GM18861 (cell line): ENCODE data around the gene PRRT1.
"Not testable (repeated sequence)": the region's sequence is repeated elsewhere in the genome, so short reads cannot be mapped to it uniquely, and the experiment has no call there.

Source experiments
- ATAC-seq: cut with Tn5 transposase; IDR thresholded peaks from one replicate; pipeline ENCODE4 v1.9.1; 2021; ENCODE audit not compliant: unreplicated experiment

Gene PRRT1

DNA sequence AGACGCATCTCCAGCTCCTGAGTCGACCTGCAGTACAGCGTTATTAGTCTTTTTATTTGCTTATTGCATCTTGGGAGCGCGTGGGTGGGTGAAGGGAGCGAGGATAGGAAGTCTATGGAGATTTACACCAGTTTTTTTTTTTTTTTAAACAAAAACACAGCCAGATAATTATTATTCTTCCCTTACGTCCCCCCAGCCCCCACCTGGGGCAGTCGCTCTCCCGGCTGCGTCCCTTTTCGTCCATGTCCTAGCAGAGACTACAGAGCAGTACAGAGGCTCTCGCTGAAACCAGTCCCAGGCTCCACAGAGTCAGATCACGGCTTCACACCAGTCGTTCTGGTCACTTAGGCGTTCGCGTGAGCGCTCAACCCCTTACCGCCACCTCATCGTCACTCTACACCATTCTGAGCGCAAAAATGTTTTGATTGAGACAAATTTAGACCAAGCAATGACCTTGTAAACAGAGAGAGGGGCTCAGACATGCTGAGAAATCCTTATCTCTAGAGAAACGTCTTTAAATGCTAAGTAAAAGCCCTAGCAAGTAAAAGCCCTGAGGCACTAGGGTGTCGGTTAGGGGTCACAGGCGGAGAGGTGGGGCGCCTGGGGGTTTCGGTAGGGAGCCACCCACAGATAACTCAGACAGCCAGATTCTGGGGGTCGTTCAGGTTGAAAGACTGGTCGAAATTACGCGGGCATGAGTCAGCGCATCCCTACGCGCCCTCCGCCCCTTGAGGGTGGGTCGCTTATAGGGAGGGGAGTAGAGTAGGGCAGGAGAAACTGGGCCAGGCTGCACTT is 1.2 kb upstream of the PRRT1 start:
- no peak for ATAC-seq

DNA sequence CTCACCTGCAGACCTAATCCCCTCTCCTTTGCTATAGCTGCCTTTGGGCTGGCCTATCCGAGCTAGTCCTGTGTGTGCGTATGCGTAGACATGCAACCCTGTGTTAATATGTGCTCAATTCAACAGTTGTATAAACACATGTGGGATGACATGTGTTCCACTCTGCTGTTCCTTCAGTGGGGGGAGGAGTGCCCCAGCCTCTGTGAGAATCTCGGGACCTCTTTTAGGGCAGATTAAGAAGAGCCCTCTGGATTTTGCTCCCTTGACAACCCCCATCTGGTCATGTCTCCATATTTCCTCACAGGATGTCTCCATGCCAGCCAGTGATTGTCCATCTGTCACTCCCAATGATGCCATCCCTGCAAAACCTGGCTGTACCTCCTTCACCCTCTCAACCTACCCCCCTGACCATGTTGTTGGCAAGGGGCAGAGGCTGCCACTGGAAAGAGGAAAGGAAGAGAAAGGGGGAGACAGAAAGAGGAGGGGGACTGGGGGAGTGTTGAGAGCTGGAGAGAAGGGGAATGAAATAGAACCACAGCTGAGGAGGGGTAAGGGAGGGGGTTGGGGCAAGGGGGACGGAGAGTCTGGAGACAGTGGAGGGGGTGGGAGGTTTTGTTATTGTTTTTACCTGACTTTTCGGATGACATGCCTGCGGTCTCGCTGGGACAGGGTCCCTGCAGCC is 417 bp downstream of the PRRT1 start:
- ATAC-seq: no peak

DNA sequence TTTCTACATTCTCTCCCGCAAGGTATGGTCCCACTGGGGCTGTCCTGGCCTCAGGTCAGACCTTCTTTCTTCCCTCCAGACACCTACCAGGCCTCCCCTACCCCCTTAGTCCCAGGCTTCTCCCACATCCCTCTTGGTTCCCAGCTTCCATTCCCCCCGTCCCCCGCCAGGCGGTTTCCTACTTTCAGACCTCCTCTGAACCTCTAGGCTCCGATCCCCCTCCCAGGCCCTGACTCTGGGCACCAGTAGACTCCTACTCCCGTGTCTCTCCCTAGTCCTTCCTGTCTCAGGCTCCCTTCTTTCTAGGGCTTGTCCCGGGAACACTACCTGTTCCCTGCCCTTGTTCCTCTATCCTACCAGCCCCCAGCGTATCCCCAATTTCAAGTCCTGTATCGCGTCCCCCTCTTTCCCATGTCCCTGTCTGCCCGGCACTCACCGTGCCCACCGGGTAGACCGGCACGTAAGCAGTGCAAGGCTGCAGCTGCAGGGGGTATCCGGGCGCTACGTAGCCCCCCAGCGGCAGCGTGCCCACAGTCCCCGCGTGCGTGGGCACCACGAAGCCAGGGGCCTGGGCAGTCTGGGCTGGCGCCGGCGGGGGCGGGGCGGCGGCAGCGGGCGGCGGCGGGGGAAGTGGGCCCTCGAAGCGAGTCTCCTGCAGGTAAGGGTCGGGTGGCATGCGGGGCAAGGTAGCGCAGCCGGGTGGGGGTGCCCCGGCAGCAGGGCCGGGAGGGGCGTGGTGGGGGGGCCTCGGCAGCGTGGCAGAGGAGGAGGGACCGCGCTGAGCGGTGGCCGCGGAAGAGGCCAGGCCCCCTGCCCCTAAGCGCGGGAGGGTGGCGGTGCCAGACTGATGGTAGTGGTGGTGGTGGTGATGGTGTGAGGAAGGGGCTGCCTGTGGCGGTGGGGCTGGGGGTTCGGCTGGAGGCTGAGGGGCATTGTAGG is 1.5 kb downstream of the PRRT1 start:
- ATAC-seq: no peak

DNA sequence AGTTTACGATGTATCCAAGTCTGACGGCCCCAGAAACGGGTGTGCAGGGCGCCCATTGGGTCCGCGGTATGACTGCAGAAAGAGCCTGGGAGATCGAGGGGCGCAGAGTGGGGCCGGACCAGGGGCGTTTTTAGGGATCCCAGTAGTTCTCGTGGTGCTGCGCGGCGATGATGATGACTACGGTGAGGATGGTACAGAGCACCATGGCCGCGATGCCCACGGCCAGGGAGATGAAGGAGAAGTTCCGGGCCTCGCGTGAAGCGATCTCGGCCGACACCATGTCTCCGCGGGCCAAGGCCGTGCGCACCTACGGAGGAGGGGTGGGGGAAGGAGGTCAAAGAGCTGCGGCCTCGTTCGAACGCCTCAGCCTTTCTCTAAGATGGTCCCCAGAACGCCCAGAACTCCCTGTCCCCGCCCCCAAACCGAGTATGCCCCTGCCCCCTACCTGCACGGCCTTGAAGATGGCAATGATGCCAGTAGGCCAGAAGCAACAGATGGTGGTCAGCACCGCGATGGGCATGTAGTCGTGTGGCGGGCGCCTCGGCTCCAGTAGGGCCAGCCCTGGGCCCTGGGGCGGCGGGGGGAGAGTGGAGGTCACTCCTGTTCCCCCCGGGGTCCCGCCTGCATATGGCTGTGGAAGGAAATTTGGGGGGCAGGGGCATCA is 2.5 kb downstream of the PRRT1 start:
- ATAC-seq: no peak

DNA sequence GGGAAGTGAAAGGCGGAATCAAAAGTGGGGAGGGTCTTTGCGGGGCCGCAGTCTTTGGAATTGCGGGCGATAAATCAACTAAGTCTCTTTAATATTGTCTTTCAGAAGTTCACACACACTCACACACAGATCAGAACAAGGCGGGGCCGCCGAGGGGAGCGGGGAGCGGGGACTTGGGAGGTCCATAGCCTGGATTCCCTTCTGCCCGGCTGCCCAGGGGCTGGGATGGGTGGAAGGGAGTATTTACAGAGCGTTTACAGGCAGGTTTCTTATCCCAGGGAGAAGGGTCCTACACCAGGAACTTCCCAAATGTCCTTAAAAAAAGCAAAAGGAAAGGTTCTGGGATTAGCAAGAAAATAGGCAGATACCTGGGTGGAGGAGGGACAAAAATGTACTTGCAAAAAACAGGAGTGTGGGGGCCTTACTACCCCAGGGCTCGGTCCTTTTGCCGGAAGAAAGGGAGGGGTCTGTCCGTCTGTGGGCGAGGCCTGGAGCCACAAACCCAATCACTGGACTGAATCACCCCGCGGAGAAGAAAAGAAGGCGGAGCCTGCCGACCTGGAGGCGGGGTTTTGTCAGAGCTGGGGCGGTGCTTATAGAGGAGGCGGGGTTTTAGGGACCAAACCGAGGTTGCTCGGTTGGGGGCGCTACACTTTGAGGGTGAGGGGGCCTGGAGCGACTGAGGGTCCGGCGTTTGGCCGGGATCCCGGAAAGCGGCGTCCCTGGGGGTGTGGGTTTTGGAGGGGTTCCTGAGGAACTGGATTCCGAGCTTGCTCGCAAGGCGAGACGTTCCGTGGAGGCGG is 3.2 kb downstream of the PRRT1 start:
- no peak for ATAC-seq

DNA sequence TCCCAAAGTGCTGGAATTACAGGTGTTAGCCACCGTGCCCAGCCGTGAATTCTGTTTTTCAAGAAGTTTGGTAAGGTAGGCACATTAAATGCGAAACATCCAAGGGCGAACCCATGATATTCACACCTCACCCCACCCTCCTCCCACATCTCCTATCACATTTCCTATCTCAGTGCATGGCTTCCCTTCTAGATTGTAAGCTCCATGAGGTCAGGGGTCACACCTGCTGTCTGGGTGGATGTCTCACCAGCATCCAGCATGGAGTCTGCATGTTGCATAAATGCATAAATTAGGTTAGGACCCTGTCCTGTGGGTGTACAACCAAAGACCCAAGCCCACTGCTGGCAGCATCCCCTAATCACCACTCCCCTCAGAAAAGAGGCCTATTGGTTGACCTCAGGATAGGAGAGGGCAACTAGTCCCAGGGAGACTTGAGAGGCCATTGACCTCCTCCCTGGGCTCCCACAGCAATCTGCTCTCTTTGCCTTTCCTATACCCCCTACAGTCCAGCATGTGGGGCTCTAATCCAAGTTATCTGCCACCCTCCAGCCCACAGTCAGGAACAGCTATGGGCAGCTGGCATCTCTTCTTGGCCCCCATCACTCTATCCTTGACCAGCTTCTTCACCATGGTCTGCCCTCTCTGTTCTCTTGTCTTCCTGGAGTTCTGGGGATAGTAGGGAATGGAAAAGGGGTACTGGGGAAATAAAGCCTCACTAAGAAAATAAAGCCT is 4.2 kb downstream of the PRRT1 start:
- ATAC-seq: no peak

DNA sequence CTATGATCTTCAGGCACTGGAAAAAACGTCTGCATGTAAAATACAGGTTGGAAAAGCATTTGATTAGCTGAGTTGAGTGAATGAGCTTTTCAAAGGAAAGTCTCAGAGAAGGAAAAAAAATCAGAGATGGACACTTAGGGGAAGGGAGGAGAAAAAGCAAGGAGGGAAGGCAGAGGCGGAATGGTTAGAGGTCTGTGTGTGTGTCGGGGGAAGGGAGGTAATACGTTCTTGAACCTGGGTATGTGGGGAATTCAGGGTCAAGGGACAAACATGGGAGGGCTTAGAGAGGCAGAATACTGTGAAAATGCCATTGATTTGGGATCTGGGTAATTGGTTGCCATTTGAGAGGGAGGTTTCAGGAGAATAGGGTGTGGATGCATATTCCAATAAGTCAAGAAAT is 5.1 kb downstream of the PRRT1 start:
- ATAC-seq: no peak

DNA sequence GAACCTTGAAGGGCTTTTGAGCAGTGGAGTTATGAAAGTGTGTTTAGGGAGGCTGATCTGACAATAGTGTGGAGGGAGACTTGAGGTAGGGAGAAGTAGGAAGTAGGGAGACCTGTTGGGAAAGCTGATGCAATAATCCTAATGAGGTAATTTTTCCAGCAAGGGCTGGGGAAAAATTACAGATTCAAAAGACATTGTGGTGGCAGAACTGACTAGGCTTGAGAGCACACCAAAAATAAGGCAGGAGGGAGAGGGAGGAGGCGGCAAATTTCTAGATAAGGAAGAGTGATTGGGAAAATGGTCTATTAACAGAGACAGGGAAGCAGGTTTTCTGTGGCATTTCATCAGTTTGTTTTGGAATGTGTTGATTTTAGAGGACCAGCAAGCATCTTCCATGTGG is 5.5 kb downstream of the PRRT1 start:
- no peak for ATAC-seq

DNA sequence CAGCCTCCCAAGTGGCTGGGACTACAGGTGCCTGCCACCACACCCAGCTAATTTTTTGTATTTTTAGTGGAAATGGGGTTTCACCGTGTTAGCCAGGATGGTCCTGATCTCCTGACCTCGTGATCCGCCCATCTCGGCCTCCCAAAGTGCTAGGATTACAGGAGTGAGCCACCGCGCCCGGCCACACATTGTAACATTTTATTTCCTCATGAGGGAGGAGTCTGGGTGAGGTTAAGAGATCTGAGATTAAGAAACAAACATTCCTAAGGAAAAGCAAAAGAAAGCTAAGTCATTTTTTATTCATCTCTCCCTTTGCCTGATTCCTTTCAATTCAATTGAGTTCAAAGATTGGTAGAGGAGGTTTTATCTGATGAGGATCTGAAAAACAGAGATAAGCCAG is 7.5 kb downstream of the PRRT1 start:
- not testable (repeated sequence) for ATAC-seq

DNA sequence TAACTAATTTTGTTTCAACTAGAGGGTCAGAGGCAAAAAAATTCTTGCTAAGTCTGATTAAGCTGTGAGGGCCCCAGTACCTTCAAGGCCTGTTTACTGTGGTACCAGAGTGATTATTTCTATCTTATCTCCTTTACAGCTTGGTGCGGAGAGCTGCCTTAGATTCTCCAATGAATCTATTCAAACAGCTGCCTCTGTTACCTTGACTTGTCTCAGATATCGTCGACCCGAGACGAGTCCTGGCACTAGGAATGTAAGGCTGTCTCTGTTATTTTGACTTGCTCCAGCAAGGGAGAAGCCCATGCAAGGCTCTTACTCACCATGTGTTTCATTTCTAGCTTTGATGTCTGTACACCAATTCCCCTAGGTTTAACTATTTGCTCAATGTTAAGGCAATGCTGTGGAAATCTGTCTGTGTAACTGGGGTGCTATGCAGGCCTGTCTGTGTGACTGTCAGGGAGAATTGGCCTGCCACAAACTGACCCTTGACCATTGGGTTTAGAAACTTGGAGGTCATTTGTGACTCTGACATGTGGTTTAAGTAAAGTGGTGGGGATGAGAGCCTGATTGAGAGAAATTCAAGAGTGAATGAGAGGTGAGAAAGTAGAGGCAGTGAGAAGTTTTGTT is 11.2 kb downstream of the PRRT1 start:
- no peak for ATAC-seq

DNA sequence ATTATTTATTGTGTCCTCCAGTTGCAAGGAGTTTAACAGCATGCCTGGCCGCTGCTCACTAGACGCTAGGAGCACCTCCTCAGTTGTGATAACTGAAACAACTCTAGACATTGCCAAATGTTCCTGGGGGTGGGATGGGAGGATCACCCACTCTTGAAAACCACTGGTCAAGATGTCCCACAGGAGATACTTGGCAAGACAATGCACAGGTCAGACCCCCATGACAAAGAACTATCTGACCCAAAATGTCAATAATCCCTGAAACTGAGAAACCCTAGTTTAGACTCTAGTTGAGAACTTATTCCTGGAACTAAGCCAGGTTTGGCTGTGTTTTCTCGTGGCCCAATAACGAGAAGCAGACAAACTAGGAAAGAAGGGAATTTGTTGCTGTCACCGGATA is 12.1 kb downstream of the PRRT1 start:
- no peak for ATAC-seq

DNA sequence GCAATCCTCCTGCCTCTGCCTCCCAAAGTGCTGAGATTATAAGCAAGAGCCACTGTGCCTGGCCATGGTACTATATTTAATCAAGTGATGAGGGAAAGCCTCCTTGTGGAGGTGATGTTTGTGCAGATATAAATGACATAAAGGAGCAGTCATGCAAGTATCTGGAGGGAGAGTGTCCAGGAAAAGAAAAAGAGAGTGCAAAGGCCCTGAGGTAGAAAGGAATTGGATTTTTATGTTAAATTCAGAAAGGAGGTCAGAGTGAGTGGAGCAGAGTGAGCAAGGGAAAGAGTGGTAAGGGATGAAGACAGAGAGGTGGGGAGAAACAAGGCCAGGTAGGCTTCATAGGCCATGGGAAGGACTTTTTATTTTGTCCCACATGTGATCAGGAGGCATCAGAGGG is 14.3 kb downstream of the PRRT1 start:
- no peak for ATAC-seq

DNA sequence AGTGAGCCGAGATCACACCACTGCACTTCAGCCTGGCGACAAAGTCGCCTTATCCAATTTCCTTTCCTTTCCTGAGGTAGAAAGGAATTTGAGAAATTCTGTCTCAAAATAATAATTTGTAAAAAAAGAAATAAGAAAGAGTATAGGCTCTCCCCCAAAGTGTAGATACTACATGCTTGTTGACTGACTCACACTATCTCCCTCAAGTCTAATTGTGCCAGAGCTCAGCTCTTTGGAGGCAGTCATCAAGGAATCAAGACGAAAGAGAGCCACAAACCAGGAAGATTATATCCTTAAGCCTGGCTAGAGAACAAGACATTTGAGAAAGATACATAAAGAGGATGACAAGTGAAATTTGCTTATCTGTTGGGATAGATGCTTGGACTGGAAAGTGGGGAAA is 18.0 kb downstream of the PRRT1 start:
- ATAC-seq: no peak

DNA sequence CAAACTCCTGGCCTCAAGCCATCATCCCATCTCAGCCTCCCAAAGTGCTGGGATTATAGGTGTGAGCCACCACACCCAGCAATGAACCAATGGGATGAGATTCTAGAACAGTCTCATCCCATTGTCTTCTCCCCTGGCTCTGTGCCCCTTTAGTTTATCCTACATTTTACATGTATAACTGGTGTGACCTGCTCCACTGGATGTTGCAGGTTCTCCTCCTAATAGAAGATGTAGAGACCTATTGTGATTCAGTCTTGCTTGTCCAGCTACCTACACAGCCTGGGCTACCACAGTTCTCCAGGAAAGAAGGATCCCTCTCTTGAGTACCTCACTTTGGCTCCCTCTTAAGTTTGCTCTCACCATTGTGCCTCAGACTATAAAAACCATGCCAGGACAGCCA is 19.6 kb downstream of the PRRT1 start:
- ATAC-seq: no peak

DNA sequence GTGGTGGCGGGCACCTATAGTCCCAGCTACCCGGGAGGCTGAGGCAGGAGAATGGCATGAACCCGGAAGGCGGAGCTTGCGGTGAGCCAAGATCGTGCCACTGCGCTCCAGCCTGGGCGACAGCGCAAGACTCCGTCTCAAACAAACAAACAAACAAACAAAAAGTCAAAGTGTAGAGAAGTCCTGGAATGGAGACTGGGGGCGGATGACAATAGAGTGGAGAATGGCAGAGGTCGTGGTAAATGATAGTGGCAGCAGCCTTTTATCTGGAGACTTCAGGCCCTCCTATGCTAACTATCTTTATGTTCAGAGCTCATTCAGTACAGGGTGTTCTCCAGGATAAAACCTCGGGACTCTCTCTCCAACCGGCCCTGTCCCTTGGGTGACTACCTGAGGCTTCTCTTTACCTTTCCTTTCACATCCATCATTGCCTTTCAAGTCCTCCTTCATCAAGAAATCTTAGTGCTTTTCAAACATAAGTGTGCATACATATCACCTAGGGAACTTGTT is 20.2 kb downstream of the PRRT1 start:
- ATAC-seq: no peak

DNA sequence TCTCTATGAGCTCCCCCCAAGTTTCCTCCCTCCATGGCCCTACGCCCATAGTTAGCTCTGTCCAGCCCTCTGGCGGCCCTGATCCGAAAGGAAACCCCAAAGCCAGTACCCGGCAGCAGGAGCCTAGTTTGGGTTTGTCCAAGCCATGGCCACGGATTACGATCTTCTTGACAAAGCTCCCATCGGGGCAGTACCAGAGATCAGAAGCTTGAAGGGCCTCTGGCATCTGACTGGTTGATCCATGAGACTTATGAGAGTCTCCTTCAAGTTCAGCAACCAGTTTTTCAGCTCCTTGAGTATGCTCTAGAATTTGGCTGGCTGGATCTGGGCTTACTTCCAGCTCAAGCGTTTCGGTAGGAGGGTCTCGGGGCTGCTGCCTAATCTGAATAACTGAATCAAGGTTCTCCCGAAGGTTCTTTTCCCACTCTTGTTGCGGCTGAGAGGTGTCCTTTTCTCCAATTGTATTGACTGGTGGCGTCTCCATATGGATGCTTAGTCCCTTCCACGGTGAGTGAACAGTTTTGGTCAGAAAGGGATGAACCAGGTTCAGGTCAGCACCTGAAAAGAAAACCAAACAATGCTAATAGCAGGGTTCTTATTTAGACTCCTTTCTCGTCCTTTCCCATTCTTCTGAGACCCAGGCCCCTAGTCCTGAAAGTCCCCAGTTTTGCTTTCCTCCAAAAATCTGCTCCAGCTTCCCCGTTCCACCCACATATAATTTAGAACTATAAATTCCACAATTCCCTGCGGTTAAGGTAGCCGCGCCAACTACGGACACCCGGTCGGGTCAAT is 22.2 kb downstream of the PRRT1 start:
- ATAC-seq: no peak

DNA sequence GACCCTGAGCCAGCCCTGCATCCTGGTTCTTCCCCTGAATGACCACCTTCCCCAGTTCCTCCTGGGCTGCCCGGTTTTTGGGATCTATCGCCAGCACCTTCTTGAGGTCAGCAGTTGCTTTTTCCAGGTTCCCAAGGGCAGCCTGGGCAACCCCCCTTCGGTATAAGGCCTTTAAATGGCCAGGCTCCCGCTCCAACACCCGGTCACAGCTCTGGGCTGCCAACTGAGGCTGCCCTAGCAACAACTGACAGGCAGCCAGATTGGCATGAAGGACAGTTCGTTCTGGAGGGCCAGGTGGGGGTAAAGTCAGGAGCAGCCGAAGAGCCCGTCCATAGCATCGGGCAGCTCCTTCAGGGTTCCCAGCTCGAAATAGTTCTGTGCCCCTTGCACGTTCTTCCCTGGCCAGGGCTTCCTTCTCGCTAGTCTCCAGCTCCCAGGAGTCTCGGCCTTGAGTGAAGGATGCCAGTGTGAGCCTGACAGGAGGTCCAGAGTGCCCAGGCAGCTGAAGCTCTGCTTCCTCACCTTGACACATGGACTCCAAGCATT is 22.9 kb downstream of the PRRT1 start:
- ATAC-seq: no peak
